Measurements from ENCODE around the gene GCFC2. TPM values are rescaled to one million over a fixed set of nuclear protein-coding genes. Genes with fewer than 3 reads are reported as not detected.

Gene GCFC2
- total RNA-seq, 2 donors from 2014 or later = 10.4 to 14.7 TPM

- intact Hi-C loops (cut with DNase I) = no loop called here
- ATAC-seq = no peak
- no peak for DNase-seq
Measured at GRCh38 chr2:75637568-75637967, 73.1 kb downstream of the GCFC2 start.

DNA sequence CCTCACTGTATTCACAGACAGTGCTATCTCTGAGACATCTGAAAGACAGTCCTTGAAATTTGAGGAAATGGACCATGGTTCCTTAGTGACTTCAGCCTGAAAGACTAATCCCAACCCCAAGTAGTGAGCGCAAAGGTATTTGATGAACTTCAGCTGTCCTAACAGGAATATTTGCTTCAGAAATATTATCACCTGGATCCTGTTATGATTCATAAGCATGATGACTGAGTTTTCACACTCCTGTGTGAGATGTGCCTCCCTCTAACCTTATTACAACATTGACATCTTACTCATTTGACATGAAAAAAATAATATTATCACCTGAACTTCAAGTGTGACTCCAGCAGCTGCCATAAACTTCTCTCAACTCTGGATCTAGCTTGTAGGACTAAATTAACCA is 75.8 kb downstream of the GCFC2 start:
- intact Hi-C loops (cut with DNase I) = no loop called here
- DNase-seq (no peak), ATAC-seq (no peak)

DNA sequence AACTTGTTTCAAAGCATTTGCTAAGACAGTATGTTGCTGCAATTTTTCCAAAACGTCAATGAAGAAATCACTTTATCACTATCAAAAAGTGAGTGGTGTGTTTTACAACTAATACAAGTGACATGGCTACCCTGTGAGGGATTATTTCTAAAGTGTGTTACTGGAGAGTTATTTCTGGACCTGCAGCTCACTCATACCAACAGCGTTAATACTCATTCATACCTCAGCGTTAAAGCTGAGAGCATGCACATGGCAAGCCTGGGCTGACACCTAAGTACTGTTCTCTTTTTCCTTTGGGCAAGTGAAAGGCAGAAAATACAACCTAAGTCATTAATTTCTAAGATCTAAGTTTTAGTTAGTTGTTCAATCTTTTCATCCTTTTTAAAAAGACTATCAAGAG is 77.1 kb downstream of the GCFC2 start:
- intact Hi-C loops (cut with DNase I) = no loop called here
- DNase-seq = no peak
- ATAC-seq = peak; percentile 55 to 77

DNA sequence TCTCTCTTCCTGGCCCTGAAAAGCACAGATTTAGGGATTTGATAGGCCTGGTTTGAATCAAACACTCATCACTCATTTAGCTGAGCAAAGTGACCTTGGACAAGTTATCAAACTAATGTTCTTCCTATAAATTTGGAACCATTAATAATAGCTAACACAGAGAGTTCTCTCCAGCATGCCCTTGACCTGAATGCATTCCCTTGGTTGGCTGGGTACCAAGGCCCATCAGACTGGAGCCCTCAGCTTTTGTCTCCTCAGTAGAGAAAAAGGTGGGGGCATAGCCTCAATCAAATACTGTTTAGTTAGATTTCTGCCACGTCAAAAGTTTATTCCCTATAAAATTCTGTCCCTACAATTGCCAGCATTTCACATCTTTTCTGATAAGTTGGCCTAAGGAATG is 77.9 kb downstream of the GCFC2 start:
- DNase-seq (no peak), ATAC-seq (no peak)
- intact Hi-C loops (cut with DNase I) = no loop called here

- intact Hi-C loops (cut with DNase I) = no loop called here
- DNase-seq (no peak), ATAC-seq (peak; percentile 48 to 60)
Measured at GRCh38 chr2:75632091-75632701, 78.5 kb downstream of the GCFC2 start.

DNA sequence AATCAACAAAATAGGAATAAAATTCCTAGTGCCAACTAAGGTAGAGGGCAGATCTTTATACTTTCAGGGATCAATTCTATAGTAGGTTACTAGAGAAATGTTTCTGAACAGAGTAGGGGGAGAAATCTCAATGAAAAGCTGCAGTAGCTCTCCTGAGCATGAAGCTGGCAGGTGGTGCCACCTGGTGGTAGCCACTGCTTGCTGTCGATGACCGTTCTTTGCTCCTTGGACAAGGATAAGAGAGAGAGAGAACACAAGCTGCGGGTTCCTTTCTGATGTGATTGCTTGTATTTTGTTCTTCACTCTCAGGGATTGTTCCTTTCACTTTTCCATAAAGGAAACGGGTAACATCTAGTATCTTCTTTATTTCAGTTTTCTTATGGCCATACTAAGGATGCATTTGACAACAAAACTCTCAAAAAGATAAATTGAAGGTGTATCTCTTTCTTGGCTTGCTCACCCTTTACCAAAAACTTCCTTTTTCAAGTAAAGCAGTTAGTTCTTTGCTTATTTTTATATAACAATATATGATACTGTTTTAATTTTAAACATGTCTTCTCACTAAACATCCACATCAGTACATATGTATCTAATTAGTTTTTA is 82.7 kb downstream of the GCFC2 start:
- DNase-seq = peak; percentile 69
- peak; percentile 54 to 73 for ATAC-seq
- intact Hi-C loops (cut with DNase I) = loop anchor here in 1 of 2 donors (5.0 kb wide), 1 partner anchor 936 kb away; no protein-coding TSS in a partner anchor

DNA sequence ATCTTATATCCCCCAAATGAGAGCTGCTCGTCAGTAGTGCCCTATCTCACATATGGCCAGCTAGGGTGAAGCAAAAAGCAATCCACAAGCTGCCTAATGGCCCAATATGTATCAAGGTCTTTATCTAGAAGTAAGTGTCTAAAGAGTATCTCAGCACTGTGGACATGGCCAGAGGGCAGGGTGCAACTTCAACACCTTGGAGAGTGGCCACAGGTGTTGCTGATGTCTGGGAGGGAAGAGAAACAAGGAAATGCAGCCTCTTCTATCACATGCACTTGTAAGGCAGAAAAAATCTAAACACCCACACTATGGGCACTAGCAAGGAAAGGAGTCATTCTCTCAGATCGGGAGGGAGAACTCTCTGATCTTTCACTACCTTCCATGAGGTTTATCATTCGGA is 87.8 kb downstream of the GCFC2 start:
- ATAC-seq (no peak), DNase-seq (no peak)
- intact Hi-C loops (cut with DNase I) = no loop called here

- no peak for ATAC-seq
- DNase-seq = no peak
- intact Hi-C loops (cut with DNase I) = no loop called here
Measured at GRCh38 chr2:75622500-75622899, 88.2 kb downstream of the GCFC2 start.

DNA sequence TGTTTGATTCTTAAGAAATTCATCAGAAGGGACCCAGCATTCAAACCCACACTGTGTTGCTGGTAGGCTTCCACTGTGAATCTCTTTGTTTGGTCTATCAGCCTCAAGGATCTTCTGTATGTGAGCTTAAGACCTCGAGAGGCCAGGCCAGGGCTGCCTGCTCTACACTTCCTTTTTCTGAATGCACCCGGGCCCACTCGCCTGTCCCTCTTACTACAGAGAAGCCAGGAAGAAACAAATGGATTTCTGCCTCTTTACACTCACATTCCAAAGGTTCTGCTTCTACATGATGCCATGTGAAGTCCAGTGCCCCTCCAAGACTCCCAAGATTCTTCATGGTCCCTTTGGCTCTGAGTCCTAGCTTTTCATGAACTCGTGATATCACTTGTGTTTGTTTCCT is 89.5 kb downstream of the GCFC2 start:
- ATAC-seq (no peak), DNase-seq (no peak)
- intact Hi-C loops (cut with DNase I) = no loop called here

- ATAC-seq (no peak), DNase-seq (no peak)
- intact Hi-C loops (cut with DNase I) = loop anchor here in 1 of 2 donors (10.0 kb wide), 1 partner anchor 155 kb away; no protein-coding TSS in a partner anchor
Measured at GRCh38 chr2:75619956-75620740, 90.6 kb downstream of the GCFC2 start.

DNA sequence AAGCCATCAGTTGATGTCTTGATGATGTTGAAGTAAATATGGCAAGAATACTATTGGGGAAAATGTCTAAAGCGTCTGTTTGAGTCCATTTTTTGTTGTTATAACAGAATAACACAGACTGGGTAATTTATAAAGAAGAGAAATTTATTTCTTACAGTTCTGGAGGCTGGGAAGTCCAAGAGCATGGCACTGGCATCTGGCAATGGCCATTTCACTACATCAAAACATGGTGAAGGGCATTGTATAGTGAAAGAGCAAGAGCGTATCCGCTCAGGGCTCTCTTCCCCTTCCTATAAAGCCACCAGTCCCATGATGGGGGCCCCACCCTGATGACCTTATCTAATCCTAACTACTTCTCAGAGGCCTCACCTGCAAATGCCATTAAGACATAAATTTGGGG is 93.8 kb downstream of the GCFC2 start:
- intact Hi-C loops (cut with DNase I) = loop anchor here in 1 of 2 donors (10.0 kb wide), 1 partner anchor 152 kb away; no protein-coding TSS in a partner anchor
- no peak for DNase-seq
- no peak for ATAC-seq

- DNase-seq = no peak
- intact Hi-C loops (cut with DNase I) = loop anchor here in 1 of 2 donors (10.0 kb wide), 1 partner anchor 152 kb away; no protein-coding TSS in a partner anchor
- no peak for ATAC-seq
Measured at GRCh38 chr2:75616406-75616805, 94.3 kb downstream of the GCFC2 start.

DNA sequence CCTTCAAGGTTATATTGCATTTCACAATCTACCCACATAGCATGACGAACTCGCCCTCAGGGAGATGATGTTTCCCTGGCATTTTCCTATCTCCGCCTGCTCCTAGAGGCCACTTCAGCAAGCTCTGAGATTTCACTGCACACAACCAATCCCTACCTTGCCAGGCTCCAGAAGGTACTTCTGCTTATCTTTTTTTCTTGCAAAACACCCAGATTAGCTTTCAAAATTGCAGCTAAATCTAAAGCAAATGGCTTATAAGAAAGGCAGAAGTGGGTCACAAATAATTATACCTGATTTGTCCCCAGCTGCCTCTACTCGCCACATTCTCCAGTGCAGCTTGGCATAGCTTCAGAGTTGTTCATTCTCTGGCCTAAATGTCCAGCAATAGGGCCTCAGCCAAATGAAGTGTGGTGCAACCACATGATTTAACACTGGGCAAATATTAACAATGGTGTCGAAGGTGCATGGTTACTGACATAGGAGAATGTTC is 96.5 kb downstream of the GCFC2 start:
- peak in 1 of 2 donors; percentile 51 for ATAC-seq
- intact Hi-C loops (cut with DNase I) = loop anchor here in 1 of 2 donors (10.0 kb wide), 1 partner anchor 149 kb away; no protein-coding TSS in a partner anchor

DNA sequence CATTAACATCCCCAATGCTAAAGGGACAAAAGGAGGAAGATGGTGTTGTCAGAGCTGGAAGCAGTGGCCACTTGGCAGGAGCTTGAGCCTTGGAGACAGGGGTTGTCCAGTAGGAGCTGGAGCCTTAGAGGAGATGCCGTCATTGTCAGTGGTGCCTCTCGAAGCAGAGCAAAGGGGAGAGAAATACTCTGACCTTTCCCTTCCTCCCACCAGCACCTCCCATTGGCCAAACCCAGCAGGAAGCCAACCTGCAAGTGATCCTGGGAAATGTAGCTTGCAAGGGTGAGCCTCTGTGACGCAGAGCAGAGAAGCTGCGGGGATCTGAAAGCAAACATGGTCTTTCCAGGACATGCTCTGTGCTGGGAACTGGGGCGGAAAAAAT is 97.9 kb downstream of the GCFC2 start:
- intact Hi-C loops (cut with DNase I) = loop anchor here in 1 of 2 donors (10.0 kb wide), 1 partner anchor 148 kb away; no protein-coding TSS in a partner anchor
- ATAC-seq (peak in 1 of 2 donors; percentile 56), DNase-seq (no peak)

More for the DNA sequence above, 96.5 kb downstream of the GCFC2 start:
- DNase-seq = no peak

Other genes starting within 250 kb of the GCFC2 start
- under 1 TPM; 0.44 to 0.84 TPM for gene EVA1A, start 150.0 kb downstream of the GCFC2 start, total RNA-seq
- 10 to 100 TPM; 40.4 to 46.1 TPM for gene MRPL19, start 64.1 kb downstream of the GCFC2 start, total RNA-seq